Stomach smooth muscle (tissue), 2 donors: Measurements from ENCODE around the gene KCNK6.

ENCODE experiments used
- H3K27ac ChIP-seq: one replicate; pipeline ENCODE4 v1.7.0; 2013; ENCODE audit warnings: mild to moderate bottlenecking, low read length, inconsistent platforms
- H3K27me3 ChIP-seq, 2 donors: one replicate each; pipeline ENCODE4 v1.7.0; 2013; ENCODE audit warnings: low read length in 2 of 2; ENCODE audit not compliant: insufficient read depth in 2 of 2, control insufficient read depth in 1 of 2
- H3K36me3 ChIP-seq, 2 donors: one replicate each; pipeline ENCODE4 v1.7.0; 2013; ENCODE audit warnings: low read length in 2 of 2; ENCODE audit not compliant: control insufficient read depth in 2 of 2, insufficient read depth in 2 of 2
- H3K4me1 ChIP-seq: one replicate; pipeline ENCODE4 v1.7.0; 2013; ENCODE audit warnings: low read length; ENCODE audit not compliant: control insufficient read depth, insufficient read depth
- H3K4me3 ChIP-seq, 2 donors: one replicate each; pipeline ENCODE4 v1.7.0; 2013; ENCODE audit warnings: low read length in 2 of 2
- H3K9ac ChIP-seq, 2 donors: one replicate each; pipeline ENCODE4 v1.7.0; 2013; ENCODE audit warnings: low read length in 2 of 2, mild to moderate bottlenecking in 1 of 2
- H3K9me3 ChIP-seq, 2 donors: one replicate each; pipeline ENCODE4 v1.7.0; 2013; ENCODE audit warnings: low read length in 2 of 2; ENCODE audit not compliant: control insufficient read depth in 2 of 2
- donor health status: healthy.
- donor health status: Pancreatic carcinoma.

KCNK6 gene

DNA sequence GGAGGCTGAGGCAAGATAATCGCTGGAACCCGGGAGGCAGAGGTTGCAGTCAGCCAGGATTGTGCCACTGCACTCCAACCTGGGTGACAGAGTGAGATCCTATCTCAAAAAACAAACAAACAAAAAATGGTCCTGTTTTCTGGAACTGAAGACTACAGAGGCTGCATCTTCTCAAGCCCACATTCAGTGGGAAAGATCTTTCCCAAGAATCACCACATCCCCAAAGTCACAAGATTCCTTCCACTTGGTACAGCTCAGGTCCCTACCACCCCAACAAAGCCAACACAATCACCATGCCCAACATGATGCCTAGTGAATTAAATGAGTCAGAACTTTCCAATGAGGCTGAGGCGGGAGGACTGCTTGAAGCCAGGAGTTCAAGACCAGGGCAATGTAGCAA, 31.2 kb downstream of the KCNK6 start:
- Histone ChIP-seq H3K36me3 (no peaks in the 10 kb centered on the region), H3K27ac (no peak overlapping the region), H3K4me1 (no peaks in the 10 kb centered on the region), H3K4me3 (no peak overlapping the region), H3K9ac (no peak overlapping the region), H3K27me3 (peaks cover 10 to 15% of the 10 kb centered on the region in 2 donors), H3K9me3 (no peaks in the 10 kb centered on the region)

DNA sequence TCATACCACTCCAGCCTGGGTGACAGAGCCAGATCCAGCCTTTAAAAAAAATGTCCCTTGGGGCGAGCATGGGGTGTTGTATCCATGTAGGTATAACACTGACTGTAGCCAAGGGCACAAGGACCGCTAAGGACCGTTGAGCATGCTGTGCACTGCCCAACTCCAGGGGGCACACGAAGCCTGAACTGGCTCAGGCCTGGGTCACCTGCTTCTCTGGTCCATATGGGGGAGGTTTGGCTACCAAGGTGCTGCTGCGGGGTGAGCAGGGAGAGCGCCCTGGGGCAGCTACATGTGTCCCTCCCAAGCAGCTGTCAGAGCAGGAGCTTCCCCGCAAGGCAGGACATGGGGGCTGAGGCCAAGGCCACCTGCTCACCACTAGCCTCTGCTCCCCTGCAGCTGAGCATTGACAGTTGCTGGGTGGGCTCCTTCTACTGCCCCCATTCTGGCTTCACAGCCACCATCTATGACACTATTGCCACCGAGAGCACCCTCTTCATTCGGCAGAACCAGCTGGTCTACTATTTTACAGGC, 32.3 kb downstream of the KCNK6 start:
- Histone ChIP-seq H3K27me3 (peaks cover 17 to 20% of the 10 kb centered on the region in 2 donors), H3K9ac (no peak overlapping the region), H3K36me3 (no peaks in the 10 kb centered on the region), H3K9me3 (no peaks in the 10 kb centered on the region), H3K4me3 (no peak overlapping the region), H3K4me1 (no peaks in the 10 kb centered on the region), H3K27ac (no peak overlapping the region)

DNA sequence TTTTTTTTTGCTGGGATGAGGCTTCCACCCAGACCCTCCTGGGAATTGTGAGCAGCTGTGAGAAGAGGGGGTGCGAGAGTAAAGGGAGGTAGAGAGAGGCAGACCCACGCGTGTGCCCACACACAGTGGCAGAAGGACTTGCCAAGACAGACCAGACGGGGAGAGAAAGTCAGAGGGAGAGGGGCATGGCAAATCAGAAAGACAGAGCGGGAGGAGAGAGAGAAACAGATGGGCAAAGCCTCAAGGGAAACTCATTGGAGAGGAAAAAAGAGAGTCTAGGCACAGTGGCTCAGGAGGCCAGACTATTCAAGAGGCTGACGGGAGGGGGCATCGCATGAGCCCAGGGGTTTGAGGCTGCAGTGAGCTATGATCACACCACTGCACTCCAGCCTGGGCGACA, 33.0 kb downstream of the KCNK6 start:
- Histone ChIP-seq H3K4me3 (no peak overlapping the region), H3K27me3 (peaks cover 17 to 20% of the 10 kb centered on the region in 2 donors), H3K27ac (no peak overlapping the region), H3K9ac (no peak overlapping the region), H3K36me3 (no peaks in the 10 kb centered on the region), H3K9me3 (no peaks in the 10 kb centered on the region), H3K4me1 (no peaks in the 10 kb centered on the region)

DNA sequence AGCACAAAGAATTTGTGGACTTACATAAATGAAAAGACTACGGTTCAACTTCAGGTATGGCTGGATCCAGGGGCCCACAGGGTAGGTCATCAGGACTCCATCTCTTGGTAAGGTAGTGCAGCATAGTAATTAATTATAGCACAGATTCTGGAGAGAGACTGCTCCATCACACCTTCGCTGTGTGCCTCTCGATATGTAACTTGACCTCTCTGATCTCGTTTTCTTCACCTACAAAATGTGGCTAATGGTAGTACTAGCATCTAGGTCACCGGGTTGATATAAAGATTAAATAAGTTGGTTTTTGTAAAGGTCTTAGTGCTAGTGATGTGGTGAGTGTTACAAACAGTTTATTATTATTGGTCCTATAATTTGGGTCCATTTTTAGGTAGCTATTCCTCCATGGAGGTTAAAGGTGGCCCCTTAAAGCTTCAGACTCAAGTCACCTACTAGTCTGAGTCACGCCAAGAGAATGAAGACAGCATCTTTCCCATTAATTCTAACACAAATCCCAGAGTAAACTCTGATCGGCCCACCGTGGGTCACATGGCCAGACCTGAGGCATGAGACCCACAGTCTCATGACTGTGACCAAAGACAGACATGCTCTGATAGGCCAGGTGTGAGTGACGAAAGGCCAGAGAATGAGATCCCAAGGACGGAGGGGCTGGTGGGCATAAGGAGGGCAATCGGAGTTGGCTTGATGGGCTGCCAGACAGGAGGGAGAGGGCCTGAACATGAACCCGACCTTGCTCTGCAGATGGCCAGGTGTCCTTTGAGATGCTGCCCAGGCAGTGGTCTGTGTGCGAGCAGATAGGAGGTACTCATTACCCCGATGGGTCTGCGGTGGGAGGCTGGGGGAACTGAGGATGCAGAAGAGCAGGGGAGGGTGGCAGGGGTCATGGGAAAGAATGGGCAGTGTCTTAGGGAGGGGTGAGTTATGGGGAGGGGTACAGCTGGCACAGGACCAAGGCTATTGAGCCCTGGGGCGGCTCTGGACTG, 36.4 kb downstream of the KCNK6 start:
- Histone ChIP-seq H3K36me3 (no peaks in the 10 kb centered on the region), H3K27ac (no peak overlapping the region), H3K9me3 (no peaks in the 10 kb centered on the region), H3K9ac (no peak overlapping the region), H3K4me1 (no peaks in the 10 kb centered on the region), H3K27me3 (peaks cover 30 to 34% of the 10 kb centered on the region in 2 donors), H3K4me3 (no peak overlapping the region)

DNA sequence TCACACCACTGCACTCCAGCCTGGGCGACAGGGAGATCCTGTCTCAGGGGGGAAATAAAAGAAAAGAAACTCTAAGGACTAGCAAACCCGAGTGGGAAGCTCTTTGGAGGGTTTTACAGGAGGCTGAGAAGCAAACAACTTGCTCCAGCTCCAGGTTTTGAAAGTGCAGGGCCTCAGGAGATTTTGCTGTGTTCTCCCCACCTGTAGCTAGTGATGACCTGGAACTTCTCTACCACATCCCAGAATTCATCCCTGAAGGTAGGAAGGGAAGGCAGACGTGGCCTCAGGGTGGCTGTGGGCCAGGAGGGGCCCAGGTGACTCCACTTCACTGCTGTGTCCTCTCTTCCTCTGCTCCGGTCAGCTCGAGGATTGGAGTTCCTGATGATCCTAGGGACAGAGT, 38.4 kb downstream of the KCNK6 start:
- Histone ChIP-seq H3K36me3 (no peaks in the 10 kb centered on the region), H3K4me1 (peaks cover 14% of the 10 kb centered on the region), H3K4me3 (no peak overlapping the region), H3K9me3 (no peaks in the 10 kb centered on the region), H3K27me3 (peaks cover 33 to 36% of the 10 kb centered on the region in 2 donors), H3K9ac (no peak overlapping the region), H3K27ac (no peak overlapping the region)

DNA sequence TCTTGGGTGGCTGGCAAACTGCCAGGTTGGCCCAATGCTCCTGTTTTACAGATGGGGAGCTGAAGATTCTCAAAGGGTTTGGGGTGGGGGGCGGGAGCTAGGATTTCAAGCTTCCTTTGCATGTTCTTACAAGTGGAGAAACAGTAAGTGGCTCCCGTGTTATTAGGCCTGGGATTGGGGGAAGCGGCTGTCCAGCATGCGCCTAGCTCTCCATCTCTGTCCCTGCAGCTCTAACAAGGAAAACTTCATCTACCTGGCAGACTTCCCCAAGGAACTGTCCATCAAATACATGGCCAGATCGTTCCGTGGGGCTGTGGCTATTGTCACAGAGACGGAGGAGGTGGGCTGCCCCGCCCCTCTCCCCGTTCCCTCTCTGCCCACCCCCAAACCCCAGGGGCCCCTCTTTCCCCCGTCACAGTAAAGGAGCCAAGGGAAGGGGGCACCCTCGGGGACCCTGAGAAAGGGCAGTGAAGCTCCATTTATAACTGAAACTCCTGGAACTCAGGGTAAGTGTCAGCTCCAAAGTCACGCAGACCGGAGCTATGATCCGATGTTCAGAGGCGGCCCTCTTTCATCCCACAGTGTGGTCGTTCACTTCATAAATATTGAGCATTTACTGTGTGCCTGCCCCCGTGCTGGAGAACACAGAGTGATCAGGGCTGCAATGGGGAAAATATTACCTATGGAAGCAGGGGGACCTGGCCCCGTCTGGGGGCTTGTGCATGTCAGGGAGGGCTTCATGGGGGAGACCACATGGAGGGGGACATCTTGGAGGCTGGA, 39.8 kb downstream of the KCNK6 start:
- Histone ChIP-seq H3K4me1 (peaks cover 14% of the 10 kb centered on the region), H3K9me3 (no peaks in the 10 kb centered on the region), H3K36me3 (no peaks in the 10 kb centered on the region), H3K4me3 (no peak overlapping the region), H3K27me3 (peaks cover 29 to 32% of the 10 kb centered on the region in 2 donors), H3K27ac (no peak overlapping the region), H3K9ac (no peak overlapping the region)

DNA sequence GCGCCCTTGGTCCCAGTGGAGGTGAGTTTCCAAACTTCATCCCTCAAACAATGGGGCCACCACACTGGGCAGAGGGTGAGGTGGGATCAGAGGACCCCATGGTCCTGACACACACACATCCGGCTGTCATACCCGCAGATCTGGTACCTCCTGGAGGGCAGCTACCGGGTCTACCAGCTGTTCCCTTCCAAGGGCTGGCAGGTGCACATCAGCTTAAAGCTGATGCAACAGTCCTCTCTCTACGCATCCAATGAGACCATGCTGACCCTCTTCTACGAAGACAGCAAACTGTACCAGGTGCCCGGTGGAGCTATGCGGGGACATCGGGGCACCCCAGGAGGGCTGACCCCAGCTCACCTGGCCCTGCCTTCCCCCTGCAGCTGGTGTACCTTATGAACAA, 40.7 kb downstream of the KCNK6 start:
- H3K36me3 ChIP-seq = no peaks in the 10 kb centered on the region
- H3K27me3 ChIP-seq = peaks cover 29 to 35% of the 10 kb centered on the region in 2 donors
- H3K9me3 ChIP-seq = no peaks in the 10 kb centered on the region
- no peak overlapping the region for H3K4me3 ChIP-seq
- H3K9ac ChIP-seq = no peak overlapping the region
- peaks cover 14% of the 10 kb centered on the region for H3K4me1 ChIP-seq
- no peak overlapping the region for H3K27ac ChIP-seq

DNA sequence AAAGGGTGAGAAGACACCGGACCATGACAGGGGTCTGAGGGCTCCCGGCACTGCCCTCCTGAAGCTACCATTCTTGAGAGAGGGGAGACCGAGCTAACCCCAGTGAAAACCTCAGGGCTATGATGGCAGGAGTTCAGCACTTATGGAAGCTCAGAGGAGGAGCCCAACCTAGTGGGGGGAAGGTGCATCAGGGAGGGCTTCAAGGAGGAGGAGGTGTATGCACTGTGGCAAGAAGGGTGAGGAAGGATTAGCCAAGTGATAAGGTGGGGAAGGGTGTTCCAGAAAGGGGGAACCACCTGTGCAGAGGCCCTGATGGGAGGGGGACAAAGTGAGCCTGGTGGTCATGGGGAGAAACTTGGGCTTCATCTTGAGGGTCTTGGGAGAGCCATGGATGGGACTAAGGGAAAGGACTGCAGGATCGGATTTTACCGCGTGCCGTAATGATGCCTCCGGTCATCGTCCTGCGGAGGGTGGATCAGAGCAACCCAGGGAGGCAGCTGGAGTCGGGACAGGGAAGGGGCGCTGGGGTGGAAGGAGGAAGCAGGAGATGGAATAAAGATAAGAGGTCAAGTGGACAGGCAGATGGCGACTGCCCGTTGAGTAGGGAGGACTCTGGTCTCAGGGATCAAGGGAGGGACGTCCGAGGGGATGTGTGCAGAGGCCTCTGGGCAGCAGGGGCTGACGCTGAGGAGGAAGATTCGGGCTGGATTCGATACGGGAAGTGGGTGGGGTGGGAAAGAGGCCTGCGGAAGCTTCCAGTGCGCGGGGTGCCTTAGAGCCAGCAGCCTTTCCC, 41.4 kb downstream of the KCNK6 start:
- no peaks in the 10 kb centered on the region for H3K9me3 ChIP-seq
- H3K9ac ChIP-seq = peak overlapping the region in 1 of 2 donors; percentile 22
- peaks cover 29 to 34% of the 10 kb centered on the region in 2 donors for H3K27me3 ChIP-seq
- H3K36me3 ChIP-seq = no peaks in the 10 kb centered on the region
- no peak overlapping the region for H3K27ac ChIP-seq
- H3K4me3 ChIP-seq = peak overlapping the region; percentile 52 to 75
- H3K4me1 ChIP-seq = peaks cover 14% of the 10 kb centered on the region

DNA sequence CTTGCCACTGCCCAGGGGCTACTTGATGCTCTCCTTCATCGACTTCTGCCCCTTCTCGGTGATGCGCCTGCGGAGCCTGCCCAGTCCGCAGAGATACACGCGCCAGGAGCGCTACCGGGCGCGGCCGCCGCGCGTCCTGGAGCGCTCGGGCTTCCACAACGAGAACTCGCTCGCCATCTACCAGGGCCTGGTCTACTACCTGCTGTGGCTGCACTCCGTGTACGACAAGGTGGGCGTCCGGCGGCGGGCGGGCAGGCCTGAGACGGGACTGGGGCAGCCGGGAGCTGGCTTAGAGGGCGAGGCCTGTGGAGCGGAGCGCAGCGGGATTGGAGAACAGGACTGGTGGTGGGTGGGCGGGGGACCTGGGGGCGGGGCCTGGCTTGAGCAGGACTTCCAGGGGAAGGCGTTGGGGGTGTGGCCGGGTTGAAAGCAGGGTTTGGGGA, 42.0 kb downstream of the KCNK6 start:
- H3K27ac ChIP-seq = no peak overlapping the region
- peaks cover 24 to 28% of the 10 kb centered on the region in 2 donors for H3K27me3 ChIP-seq
- no peaks in the 10 kb centered on the region for H3K9me3 ChIP-seq
- peaks cover 14% of the 10 kb centered on the region for H3K4me1 ChIP-seq
- peak overlapping the region in 1 of 2 donors; percentile 22 for H3K9ac ChIP-seq
- peak overlapping the region; percentile 59 to 75 for H3K4me3 ChIP-seq
- no peaks in the 10 kb centered on the region for H3K36me3 ChIP-seq
